ENCODE data around the gene TBC1D5. TPM values are rescaled to one million over a fixed set of nuclear protein-coding genes. Genes with fewer than 3 reads are reported as not detected.
"Not testable (repeated sequence)": the region's sequence is repeated elsewhere in the genome, so short reads cannot be mapped to it uniquely, and the experiment has no call there.

TBC1D5 gene
- polyA plus RNA-seq, 2 donors = 4.5 to 6.7 TPM

DNA sequence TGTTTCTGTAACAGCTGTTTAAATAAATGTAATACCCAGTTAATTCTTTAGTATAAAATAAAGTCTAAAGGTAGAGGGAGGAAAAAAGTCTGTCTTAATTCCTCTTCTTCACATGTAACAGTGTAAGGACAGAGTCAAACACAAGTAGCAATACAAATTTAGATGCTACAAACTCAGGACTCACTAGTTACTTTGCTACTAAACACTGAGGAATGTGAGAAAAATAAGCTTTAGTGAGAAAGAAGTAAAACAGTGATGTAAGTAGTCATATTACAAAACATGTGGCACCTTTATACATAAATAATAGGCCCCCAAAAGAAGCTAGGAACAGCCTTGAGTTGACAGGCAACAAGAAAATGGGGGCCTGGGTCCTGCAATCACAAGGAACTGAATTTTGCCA lies 113.0 kb downstream of the TBC1D5 start:
- H3K4me3 ChIP-seq (ENCODE audit: low read depth in 1 of 2, low read length in 2 of 2) = no peak overlapping the region
- H3K4me1 ChIP-seq (ENCODE audit: control insufficient read depth in 2 of 2, insufficient read depth in 2 of 2, low read length in 1 of 2) = no peaks in the 10 kb centered on the region
- no peak overlapping the region for H3K27ac ChIP-seq (ENCODE audit: low read depth in 2 of 2, low read length in 1 of 2)
- no peaks in the 10 kb centered on the region for H3K36me3 ChIP-seq (ENCODE audit: control insufficient read depth in 2 of 2, insufficient read depth in 2 of 2, low read length in 1 of 2)
- H3K27me3 ChIP-seq (ENCODE audit: control insufficient read depth in 1 of 2, insufficient read depth in 2 of 2, low read length in 2 of 2) = no peaks in the 10 kb centered on the region
- H3K9me3 ChIP-seq (ENCODE audit: control insufficient read depth in 2 of 2, insufficient read depth in 1 of 2, low read depth in 1 of 2, low read length in 1 of 2) = no peaks in the 10 kb centered on the region

DNA sequence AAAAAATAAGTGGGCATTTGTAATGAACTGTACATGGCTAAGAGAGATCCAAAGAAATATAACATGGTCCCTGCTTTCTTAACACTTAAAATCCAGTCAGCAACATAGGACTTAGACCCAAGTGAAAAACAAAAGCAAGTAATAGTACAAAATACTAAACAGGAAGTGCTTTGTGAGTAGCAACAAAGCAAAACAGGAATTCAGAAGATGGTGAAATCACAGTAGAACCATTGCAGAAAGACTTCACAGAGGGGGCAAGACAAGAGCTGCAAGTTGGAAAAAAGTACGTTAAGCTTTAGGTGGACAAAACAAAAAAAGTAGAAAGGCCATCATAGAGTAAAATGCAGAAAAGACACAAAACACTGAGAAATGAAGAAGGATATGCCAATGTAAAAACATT lies 116.0 kb downstream of the TBC1D5 start:
- Histone ChIP-seq H3K9me3 (ENCODE audit: control insufficient read depth in 2 of 2, insufficient read depth in 1 of 2, low read depth in 1 of 2, low read length in 1 of 2) (no peaks in the 10 kb centered on the region), H3K36me3 (ENCODE audit: control insufficient read depth in 2 of 2, insufficient read depth in 2 of 2, low read length in 1 of 2) (no peaks in the 10 kb centered on the region), H3K27me3 (ENCODE audit: control insufficient read depth in 1 of 2, insufficient read depth in 2 of 2, low read length in 2 of 2) (no peaks in the 10 kb centered on the region), H3K4me1 (ENCODE audit: control insufficient read depth in 2 of 2, insufficient read depth in 2 of 2, low read length in 1 of 2) (no peaks in the 10 kb centered on the region), H3K27ac (ENCODE audit: low read depth in 2 of 2, low read length in 1 of 2) (no peak overlapping the region), H3K4me3 (ENCODE audit: low read depth in 1 of 2, low read length in 2 of 2) (no peak overlapping the region)
- 87 to 100% methylated on average over 1 of the region's 1 CpG for WGBS, 2 donors

DNA sequence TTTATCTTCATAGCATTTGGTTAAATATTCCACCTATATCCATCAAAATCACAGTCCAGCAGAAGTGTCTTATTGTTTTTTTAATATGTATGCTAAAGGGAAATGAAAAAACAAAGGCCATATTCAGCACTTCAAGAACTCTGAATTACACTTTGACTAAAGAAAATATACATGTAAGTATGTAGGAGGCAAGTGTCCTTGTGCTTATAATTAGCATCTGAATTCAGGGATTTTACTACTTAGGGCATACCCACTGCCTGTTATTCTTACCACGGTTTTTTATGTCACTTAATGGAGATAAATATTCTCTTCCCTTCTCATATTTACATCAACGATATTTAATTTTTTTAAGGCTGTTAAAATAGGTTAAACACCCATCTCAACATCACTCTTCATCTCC lies 117.3 kb downstream of the TBC1D5 start:
- no peak overlapping the region for H3K4me3 ChIP-seq (ENCODE audit: low read depth in 1 of 2, low read length in 2 of 2)
- no peaks in the 10 kb centered on the region for H3K4me1 ChIP-seq (ENCODE audit: control insufficient read depth in 2 of 2, insufficient read depth in 2 of 2, low read length in 1 of 2)
- H3K9me3 ChIP-seq (ENCODE audit: control insufficient read depth in 2 of 2, insufficient read depth in 1 of 2, low read depth in 1 of 2, low read length in 1 of 2) = no peaks in the 10 kb centered on the region
- WGBS, 2 donors = 66 to 73% methylated on average over 2 of the region's 2 CpGs
- no peaks in the 10 kb centered on the region for H3K27me3 ChIP-seq (ENCODE audit: control insufficient read depth in 1 of 2, insufficient read depth in 2 of 2, low read length in 2 of 2)
- H3K36me3 ChIP-seq (ENCODE audit: control insufficient read depth in 2 of 2, insufficient read depth in 2 of 2, low read length in 1 of 2) = no peaks in the 10 kb centered on the region
- H3K27ac ChIP-seq (ENCODE audit: low read depth in 2 of 2, low read length in 1 of 2) = no peak overlapping the region

DNA sequence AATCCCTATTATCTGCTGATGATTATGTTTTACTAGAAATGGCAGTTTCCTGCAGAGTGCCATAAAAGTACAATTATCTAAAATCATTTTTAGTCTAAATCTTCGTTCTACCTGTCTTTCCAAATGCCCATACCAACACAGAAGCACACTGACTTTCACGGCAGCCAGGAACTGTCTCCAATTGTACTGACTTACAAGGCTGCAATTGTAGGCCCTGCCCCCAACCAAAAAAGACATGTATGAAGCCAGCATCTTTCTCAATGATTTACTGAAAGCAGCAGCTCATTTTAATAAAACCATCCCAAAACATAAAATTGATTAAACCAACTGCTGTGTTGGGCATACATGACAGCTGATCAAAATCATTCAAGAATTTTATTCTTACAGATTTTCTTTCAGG lies 119.0 kb downstream of the TBC1D5 start:
- no peak overlapping the region for H3K4me3 ChIP-seq (ENCODE audit: low read depth in 1 of 2, low read length in 2 of 2)
- H3K27me3 ChIP-seq (ENCODE audit: control insufficient read depth in 1 of 2, insufficient read depth in 2 of 2, low read length in 2 of 2) = no peaks in the 10 kb centered on the region
- peaks cover 0 to 2% of the 10 kb centered on the region in 2 donors for H3K9me3 ChIP-seq (ENCODE audit: control insufficient read depth in 2 of 2, insufficient read depth in 1 of 2, low read depth in 1 of 2, low read length in 1 of 2)
- 96 to 97% methylated on average over 2 of the region's 2 CpGs for WGBS, 2 donors
- no peak overlapping the region for H3K27ac ChIP-seq (ENCODE audit: low read depth in 2 of 2, low read length in 1 of 2)
- H3K4me1 ChIP-seq (ENCODE audit: control insufficient read depth in 2 of 2, insufficient read depth in 2 of 2, low read length in 1 of 2) = no peaks in the 10 kb centered on the region
- peaks cover 0 to 1% of the 10 kb centered on the region in 2 donors for H3K36me3 ChIP-seq (ENCODE audit: control insufficient read depth in 2 of 2, insufficient read depth in 2 of 2, low read length in 1 of 2)

DNA sequence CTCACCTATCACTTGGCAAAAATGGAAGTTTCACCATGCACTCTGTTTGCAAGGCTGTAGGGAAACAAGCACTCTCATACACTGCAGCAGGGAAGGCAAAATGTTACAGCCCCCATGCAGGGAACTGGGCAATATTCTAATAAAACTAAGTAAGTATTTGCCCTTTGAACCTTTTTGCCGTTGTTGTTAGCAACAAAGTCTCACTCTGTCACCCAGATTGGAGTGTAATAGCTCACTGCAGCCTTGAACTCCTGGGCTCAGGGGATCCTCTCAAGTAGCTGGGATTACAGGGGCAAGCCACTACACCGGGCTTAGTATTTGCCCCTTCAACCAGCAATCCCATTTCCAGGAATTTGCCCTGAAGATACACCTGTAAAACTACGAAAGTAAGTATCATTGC lies 122.5 kb downstream of the TBC1D5 start:
- no peaks in the 10 kb centered on the region for H3K27me3 ChIP-seq (ENCODE audit: control insufficient read depth in 1 of 2, insufficient read depth in 2 of 2, low read length in 2 of 2)
- no peaks in the 10 kb centered on the region for H3K4me1 ChIP-seq (ENCODE audit: control insufficient read depth in 2 of 2, insufficient read depth in 2 of 2, low read length in 1 of 2)
- H3K27ac ChIP-seq (ENCODE audit: low read depth in 2 of 2, low read length in 1 of 2) = no peak overlapping the region
- H3K36me3 ChIP-seq (ENCODE audit: control insufficient read depth in 2 of 2, insufficient read depth in 2 of 2, low read length in 1 of 2) = peaks cover 0 to 2% of the 10 kb centered on the region in 2 donors
- peaks cover 0 to 2% of the 10 kb centered on the region in 2 donors for H3K9me3 ChIP-seq (ENCODE audit: control insufficient read depth in 2 of 2, insufficient read depth in 1 of 2, low read depth in 1 of 2, low read length in 1 of 2)
- H3K4me3 ChIP-seq (ENCODE audit: low read depth in 1 of 2, low read length in 2 of 2) = no peak overlapping the region
- 88 to 90% methylated on average over 3 of the region's 3 CpGs for WGBS, 2 donors

DNA sequence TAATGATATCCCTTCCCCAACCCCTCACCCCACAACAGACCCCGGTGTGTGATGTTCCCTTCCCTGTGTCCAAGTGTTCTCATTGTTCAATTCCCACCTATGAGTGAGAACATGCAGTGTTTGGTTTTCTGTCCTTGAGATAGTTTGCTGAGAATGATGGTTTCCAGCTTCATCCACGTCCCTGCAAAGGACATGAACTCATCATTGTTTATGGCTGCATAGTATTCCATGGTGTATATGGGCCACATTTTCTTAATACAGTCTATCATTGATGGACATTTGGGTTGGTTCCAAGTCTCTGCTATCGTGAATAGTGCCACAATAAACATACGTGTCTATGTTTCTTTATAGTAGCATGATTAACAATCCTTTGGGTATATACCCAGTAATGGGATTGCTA lies 129.4 kb downstream of the TBC1D5 start:
- H3K27ac ChIP-seq (ENCODE audit: low read depth in 2 of 2, low read length in 1 of 2); H3K4me1 ChIP-seq (ENCODE audit: control insufficient read depth in 2 of 2, insufficient read depth in 2 of 2, low read length in 1 of 2); H3K9me3 ChIP-seq (ENCODE audit: control insufficient read depth in 2 of 2, insufficient read depth in 1 of 2, low read depth in 1 of 2, low read length in 1 of 2); H3K27me3 ChIP-seq (ENCODE audit: control insufficient read depth in 1 of 2, insufficient read depth in 2 of 2, low read length in 2 of 2); H3K36me3 ChIP-seq (ENCODE audit: control insufficient read depth in 2 of 2, insufficient read depth in 2 of 2, low read length in 1 of 2); H3K4me3 ChIP-seq (ENCODE audit: low read depth in 1 of 2, low read length in 2 of 2): not testable (repeated sequence)
- WGBS, 2 donors = 90 to 91% methylated on average over 4 of the region's 4 CpGs

DNA sequence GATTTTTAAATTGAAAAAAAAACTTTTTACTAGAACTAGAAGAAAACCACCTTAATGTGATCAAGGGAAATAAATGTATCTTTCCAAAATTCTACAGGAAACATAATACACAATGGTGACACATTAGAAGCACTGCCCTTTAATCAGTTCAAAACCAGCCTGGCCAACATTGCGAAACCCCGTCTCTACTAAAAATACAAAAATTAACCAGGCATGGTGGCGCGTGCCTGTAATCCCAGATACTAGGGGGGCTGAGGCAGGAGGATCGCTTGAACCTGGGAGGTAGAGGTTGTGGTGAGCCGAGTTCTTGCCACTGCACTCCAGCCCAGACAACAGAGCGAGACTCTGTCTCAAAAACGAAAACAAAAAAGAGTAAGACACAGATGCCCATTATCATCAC lies 134.5 kb downstream of the TBC1D5 start:
- no peaks in the 10 kb centered on the region for H3K36me3 ChIP-seq (ENCODE audit: control insufficient read depth in 2 of 2, insufficient read depth in 2 of 2, low read length in 1 of 2)
- no peak overlapping the region for H3K27ac ChIP-seq (ENCODE audit: low read depth in 2 of 2, low read length in 1 of 2)
- peaks cover 0 to 3% of the 10 kb centered on the region in 2 donors for H3K4me1 ChIP-seq (ENCODE audit: control insufficient read depth in 2 of 2, insufficient read depth in 2 of 2, low read length in 1 of 2)
- no peak overlapping the region for H3K4me3 ChIP-seq (ENCODE audit: low read depth in 1 of 2, low read length in 2 of 2)
- H3K27me3 ChIP-seq (ENCODE audit: control insufficient read depth in 1 of 2, insufficient read depth in 2 of 2, low read length in 2 of 2) = no peaks in the 10 kb centered on the region
- H3K9me3 ChIP-seq (ENCODE audit: control insufficient read depth in 2 of 2, insufficient read depth in 1 of 2, low read depth in 1 of 2, low read length in 1 of 2) = no peaks in the 10 kb centered on the region
- WGBS, 2 donors = 95% methylated on average over 8 of the region's 8 CpGs

DNA sequence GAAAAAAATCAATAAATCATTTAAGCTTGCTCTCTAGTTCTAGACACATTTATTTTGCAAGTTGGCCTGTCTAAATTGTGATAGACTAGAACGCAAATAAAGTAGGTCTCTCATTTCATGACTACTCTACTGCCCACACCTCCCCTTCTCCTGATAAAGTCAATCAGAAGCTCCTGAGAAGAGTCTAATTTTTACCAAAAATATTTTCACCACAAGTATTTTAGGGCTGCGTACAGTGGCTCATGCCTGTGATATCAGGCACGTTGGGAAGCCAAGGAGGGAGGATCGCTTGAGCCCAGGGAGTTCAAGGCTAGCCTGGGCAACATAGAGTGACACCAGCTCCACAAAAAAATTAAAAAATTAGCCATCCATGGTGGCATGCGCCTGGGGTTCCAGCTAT lies 136.5 kb downstream of the TBC1D5 start:
- H3K9me3 ChIP-seq (ENCODE audit: control insufficient read depth in 2 of 2, insufficient read depth in 1 of 2, low read depth in 1 of 2, low read length in 1 of 2) = no peaks in the 10 kb centered on the region
- H3K36me3 ChIP-seq (ENCODE audit: control insufficient read depth in 2 of 2, insufficient read depth in 2 of 2, low read length in 1 of 2) = no peaks in the 10 kb centered on the region
- 97 to 98% methylated on average over 5 of the region's 5 CpGs for WGBS, 2 donors
- no peak overlapping the region for H3K27ac ChIP-seq (ENCODE audit: low read depth in 2 of 2, low read length in 1 of 2)
- H3K4me3 ChIP-seq (ENCODE audit: low read depth in 1 of 2, low read length in 2 of 2) = no peak overlapping the region
- H3K4me1 ChIP-seq (ENCODE audit: control insufficient read depth in 2 of 2, insufficient read depth in 2 of 2, low read length in 1 of 2) = peaks cover 0 to 3% of the 10 kb centered on the region in 2 donors
- no peaks in the 10 kb centered on the region for H3K27me3 ChIP-seq (ENCODE audit: control insufficient read depth in 1 of 2, insufficient read depth in 2 of 2, low read length in 2 of 2)

DNA sequence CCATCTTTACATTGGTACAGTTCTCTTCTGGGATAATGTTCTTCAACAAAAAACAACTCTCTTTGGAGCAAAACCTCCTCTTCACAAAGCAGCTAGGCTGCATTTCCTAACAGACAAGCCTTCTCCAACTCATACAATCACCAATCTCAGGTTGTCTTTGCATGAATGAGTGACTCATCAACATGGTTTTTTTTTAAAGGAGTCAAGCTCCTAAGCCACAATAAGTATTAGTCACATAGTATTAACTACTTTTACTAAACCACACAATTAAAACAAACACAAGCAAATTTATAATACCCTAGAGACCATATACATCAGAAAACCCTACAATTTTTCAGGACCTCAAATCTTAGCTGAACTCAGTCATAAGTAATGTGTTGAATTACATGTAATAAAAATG lies 137.4 kb downstream of the TBC1D5 start:
- no peaks in the 10 kb centered on the region for H3K9me3 ChIP-seq (ENCODE audit: control insufficient read depth in 2 of 2, insufficient read depth in 1 of 2, low read depth in 1 of 2, low read length in 1 of 2)
- peaks cover 0 to 3% of the 10 kb centered on the region in 2 donors for H3K4me1 ChIP-seq (ENCODE audit: control insufficient read depth in 2 of 2, insufficient read depth in 2 of 2, low read length in 1 of 2)
- H3K4me3 ChIP-seq (ENCODE audit: low read depth in 1 of 2, low read length in 2 of 2) = no peak overlapping the region
- no peaks in the 10 kb centered on the region for H3K36me3 ChIP-seq (ENCODE audit: control insufficient read depth in 2 of 2, insufficient read depth in 2 of 2, low read length in 1 of 2)
- H3K27ac ChIP-seq (ENCODE audit: low read depth in 2 of 2, low read length in 1 of 2) = no peak overlapping the region
- no peaks in the 10 kb centered on the region for H3K27me3 ChIP-seq (ENCODE audit: control insufficient read depth in 1 of 2, insufficient read depth in 2 of 2, low read length in 2 of 2)

DNA sequence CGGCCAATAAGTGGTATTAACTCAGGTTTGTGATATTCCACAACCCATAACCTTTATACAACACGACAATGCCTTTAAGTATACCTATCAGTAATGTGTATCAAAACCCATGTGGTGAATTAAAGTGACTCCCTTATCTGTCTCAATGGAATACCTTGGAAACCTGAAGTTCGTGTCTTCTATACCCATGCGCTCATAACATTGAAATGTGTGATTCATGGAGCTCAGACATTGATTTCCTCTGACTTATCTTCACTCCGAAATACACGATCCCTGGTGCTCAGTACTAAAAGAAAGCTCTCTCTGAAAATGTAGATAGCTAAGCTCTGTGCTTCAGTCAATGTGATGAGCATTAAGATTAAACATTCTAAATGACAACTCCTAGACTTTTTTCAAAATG lies 140.3 kb downstream of the TBC1D5 start:
- Histone ChIP-seq H3K4me3 (ENCODE audit: low read depth in 1 of 2, low read length in 2 of 2) (no peak overlapping the region), H3K9me3 (ENCODE audit: control insufficient read depth in 2 of 2, insufficient read depth in 1 of 2, low read depth in 1 of 2, low read length in 1 of 2) (no peaks in the 10 kb centered on the region), H3K27ac (ENCODE audit: low read depth in 2 of 2, low read length in 1 of 2) (no peak overlapping the region), H3K4me1 (ENCODE audit: control insufficient read depth in 2 of 2, insufficient read depth in 2 of 2, low read length in 1 of 2) (peaks cover 2 to 3% of the 10 kb centered on the region in 2 donors), H3K36me3 (ENCODE audit: control insufficient read depth in 2 of 2, insufficient read depth in 2 of 2, low read length in 1 of 2) (no peaks in the 10 kb centered on the region), H3K27me3 (ENCODE audit: control insufficient read depth in 1 of 2, insufficient read depth in 2 of 2, low read length in 2 of 2) (no peaks in the 10 kb centered on the region)
- 98 to 99% methylated on average over 6 of the region's 6 CpGs for WGBS, 2 donors
